ENCODE measurements around the gene TAF11L14. TPM values are rescaled to one million over a fixed set of nuclear protein-coding genes. Genes with fewer than 3 reads are reported as not detected.
"Not testable (repeated sequence)": the region's sequence is repeated elsewhere in the genome, so short reads cannot be mapped to it uniquely, and the experiment has no call there.

Gene TAF11L14
- total and polyA plus RNA-seq, 2 of the 4 experiments (the other 2 are of a cell fraction): not detected

GRCh38 chr5:17655201-17655759, 21.0 kb downstream of the TAF11L14 start:
- H2AFZ ChIP-seq (replicated peaks; ENCODE audit: low read length, poor library complexity); H4K20me1 ChIP-seq (ENCODE audit: insufficient read depth, low read length); BruUV-seq (replicated peaks); H2BK5ac ChIP-seq (ENCODE audit: low read depth, low read length, poor library complexity, severe bottlenecking); H3K4me3 ChIP-seq (ENCODE audit: insufficient read depth, low read depth, low read length); H2AK5ac ChIP-seq (ENCODE audit: low read depth, low read length); H3K56ac ChIP-seq (ENCODE audit: extremely low read depth, insufficient read depth, low read length); H3K79me1 ChIP-seq (ENCODE audit: low read depth in 1 of 2, low read length in 2 of 2); H2AK9ac ChIP-seq (replicated peaks; ENCODE audit: low read depth, low read length, poor library complexity); H4K5ac ChIP-seq (ENCODE audit: low read depth, low read length); DNase-seq; H2BK20ac ChIP-seq (ENCODE audit: low read depth, low read length); H3K9ac ChIP-seq (ENCODE audit: low read depth, low read length); intact Hi-C loops (cut with micrococcal nuclease); H3K9me3 ChIP-seq (ENCODE audit: control insufficient read depth, insufficient read depth, low read length); POLR2A ChIA-PET (ENCODE audit: unreplicated experiment); ATAC-seq (ENCODE audit: low read depth); H3K4me1 ChIP-seq (ENCODE audit: control insufficient read depth, insufficient read depth, low read length); in situ Hi-C loops (cut with MboI; ENCODE audit: low sequenced_read_pairs); dilution Hi-C loops (cut with HindIII; ENCODE audit: low sequenced_read_pairs, unreplicated experiment); H2BK15ac ChIP-seq (ENCODE audit: low read depth, low read length); H3K14ac ChIP-seq (replicated peaks; ENCODE audit: low read depth, low read length); H4K91ac ChIP-seq (ENCODE audit: insufficient read depth, low read depth, low read length); H4K8ac ChIP-seq (ENCODE audit: low read depth in 2 of 2, low read length in 2 of 2); H3K4me2 ChIP-seq (ENCODE audit: low read depth, low read length); H3K23ac ChIP-seq (ENCODE audit: low read depth, low read length); H3K9me1 ChIP-seq (ENCODE audit: insufficient read depth, low read length); H3K27ac ChIP-seq (ENCODE audit: insufficient read depth, low read length); CTCF ChIA-PET; H2BK120ac ChIP-seq (ENCODE audit: low read depth, low read length); H3K27me3 ChIP-seq (ENCODE audit: control insufficient read depth, insufficient read depth, low read length); H3K4ac ChIP-seq (ENCODE audit: low read depth, low read length); H3K18ac ChIP-seq (ENCODE audit: low read depth, low read length); H3K36me3 ChIP-seq (ENCODE audit: control insufficient read depth, insufficient read depth, low read length): not testable (repeated sequence)
- 94% methylated on average over 10 of the region's 32 CpGs; no CpG with 5 or more reads in 1 of the 2 experiments for WGBS, 2 experiments (ENCODE audit: extremely low coverage in 2 of 2, insufficient read length in 1 of 2)
